HG03175 (cell line): Measurements from ENCODE around the gene STARD3NL.
"Not testable (repeated sequence)": the region's sequence is repeated elsewhere in the genome, so short reads cannot be mapped to it uniquely, and the experiment has no call there.

ENCODE experiments used
- ATAC-seq: cut with Tn5 transposase; IDR thresholded peaks from one replicate; pipeline ENCODE4 v1.9.1; 2021; ENCODE audit warnings: mild to moderate bottlenecking, moderate library complexity; ENCODE audit not compliant: unreplicated experiment

Gene STARD3NL, protein sequence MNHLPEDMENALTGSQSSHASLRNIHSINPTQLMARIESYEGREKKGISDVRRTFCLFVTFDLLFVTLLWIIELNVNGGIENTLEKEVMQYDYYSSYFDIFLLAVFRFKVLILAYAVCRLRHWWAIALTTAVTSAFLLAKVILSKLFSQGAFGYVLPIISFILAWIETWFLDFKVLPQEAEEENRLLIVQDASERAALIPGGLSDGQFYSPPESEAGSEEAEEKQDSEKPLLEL

DNA sequence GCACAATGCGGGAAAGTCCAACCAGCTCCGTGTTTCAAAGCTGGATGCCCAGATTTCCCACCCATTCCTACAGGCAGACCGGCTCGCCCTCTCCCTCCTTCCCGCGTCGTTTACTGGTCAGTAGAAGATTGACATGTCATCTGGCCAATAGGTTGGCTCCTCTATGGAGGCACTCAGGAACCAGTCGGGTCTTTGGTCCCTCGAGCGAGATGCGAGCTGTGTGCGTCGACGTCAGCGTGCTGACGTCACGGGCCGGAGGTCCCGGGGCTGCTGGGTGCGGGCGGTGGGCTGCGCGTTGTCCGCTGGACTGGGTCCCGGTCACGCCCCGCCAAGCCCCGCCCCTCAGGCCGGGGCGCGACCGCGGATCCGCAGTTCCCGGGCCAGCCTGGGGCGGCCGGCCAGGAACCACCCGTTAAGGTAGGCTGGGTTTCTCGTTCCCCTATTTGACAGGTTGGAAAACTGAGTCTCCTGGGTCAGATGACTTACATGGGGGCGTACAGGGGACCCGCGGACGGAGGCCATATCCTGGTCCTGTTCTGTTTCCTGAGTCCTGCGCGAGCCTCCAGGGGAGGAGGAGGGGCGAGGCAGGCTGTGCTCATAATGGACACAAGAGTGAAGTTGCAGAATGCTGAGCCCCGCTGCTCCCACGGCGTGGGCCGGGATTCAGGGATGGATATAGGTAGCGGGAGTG is at the start of gene STARD3NL:
Gene STARD3NL (plus strand): TSS at position 242 of the 691 bp plus-strand sequence. CDS start 29,260 bp downstream, outside the sequence.
- ATAC-seq: peak; percentile 99

DNA sequence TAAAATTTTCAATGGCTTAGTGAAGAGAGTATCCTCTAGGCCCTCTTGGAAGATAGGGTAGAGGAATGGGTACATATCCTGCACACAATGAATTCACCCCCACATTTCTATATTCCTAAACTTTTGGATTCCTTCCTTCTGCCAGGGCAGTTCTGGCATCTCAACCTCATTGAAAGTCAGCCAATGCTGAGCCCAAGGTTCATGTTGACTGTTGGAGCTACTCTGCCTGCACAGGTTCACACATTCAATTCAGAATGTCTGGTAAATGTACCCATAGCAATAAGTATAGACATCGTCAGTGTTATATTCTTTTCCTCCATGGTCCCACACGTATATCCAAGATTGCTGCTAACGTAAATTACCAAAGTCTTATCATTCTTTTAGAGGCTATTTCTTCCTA is 48.9 kb upstream of the STARD3NL start:
- no peak for ATAC-seq

DNA sequence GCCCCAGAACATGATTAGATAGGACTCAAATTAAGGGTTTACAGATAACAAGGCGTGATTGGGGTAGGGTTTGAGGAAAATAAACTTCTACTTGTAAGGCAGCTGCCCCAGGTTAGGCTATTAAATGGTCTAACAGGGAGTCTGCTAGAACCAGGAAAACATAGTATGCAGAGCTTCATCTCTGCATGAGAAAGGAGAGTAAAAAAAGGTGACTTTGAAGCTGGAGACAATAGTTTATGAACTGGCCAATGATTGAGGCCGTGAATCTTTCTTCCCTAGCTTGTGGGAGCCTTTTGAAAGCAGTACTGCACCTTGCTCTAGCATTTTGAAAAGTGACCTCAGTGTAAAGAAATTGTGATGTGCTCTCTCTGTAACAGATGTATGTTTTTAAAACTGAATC is 48.5 kb upstream of the STARD3NL start:
- no peak for ATAC-seq

DNA sequence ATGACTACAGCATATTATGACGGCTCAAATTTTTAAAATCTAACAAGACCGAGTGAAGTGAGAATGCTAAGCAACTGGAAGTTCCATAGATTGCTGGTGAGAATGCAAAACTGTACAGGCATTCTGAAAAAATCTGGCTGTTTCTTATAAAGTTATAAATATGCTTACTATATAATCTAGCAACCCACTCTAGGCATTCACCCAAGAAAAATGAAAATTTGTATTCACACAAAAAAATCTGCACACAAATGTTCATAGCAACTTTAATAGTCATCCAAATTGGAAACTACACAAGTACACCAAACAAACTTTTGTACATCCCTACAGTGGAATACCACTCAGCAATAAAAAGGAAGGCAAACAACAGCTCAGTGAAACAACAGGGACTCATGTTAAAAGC is 39.9 kb upstream of the STARD3NL start:
- no peak for ATAC-seq

DNA sequence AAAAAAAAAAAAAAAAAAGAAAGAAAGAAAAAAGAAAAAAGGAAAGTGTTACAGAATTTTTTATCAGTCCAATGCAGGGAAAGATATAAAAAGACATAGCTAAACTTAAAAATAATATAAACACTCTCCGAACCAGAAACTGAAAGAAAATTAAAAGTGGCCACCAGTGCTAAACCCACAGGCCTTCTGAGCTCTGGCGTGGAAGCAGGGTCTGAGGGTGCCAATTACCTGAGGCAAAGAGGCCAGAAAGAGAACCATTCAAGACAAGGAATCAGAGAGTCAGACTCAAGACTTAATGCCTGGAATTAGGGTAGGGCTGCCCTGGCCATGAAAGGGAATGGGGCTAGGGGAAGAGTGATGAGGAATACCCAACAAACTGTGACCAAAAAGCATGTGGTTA is 36.9 kb upstream of the STARD3NL start:
- no peak for ATAC-seq

DNA sequence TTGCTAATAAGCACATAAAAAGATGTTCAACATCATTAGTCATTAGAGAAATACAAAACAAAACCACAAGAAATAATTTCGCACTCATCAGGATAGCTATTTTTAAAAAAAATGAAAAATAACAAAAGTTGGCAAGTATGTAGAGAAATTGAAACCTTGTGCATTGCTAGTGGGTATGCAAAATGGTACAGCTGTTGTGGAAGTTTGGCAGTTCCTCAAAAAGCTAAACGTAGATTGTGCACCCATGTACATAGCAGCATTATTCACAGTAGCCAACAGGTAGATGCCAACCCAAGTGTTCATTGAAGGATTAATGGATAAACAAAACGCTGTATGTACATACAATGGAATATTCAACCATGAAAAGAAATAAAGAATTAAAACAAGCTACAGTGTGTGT is 35.3 kb upstream of the STARD3NL start:
- peak; percentile 83 for ATAC-seq

DNA sequence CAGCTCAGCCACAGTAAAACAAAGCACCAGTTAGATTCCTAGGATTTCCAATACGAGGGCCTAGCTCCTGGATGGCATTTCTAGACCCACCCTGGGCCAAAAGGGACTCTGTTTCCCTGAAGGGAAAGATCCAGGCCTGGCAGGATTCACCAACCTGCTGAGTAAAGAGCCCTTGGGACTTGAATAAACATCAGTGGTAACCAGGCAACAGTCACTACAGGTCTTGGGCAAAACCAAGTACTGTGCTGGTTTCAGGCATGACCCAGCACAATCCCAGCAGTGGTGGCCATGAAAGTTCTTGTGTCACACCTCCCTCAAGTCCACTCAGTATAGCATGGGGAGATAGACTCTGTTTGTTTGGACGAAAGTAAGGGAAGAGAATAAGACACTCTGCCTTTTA is 31.0 kb upstream of the STARD3NL start:
- no peak for ATAC-seq

DNA sequence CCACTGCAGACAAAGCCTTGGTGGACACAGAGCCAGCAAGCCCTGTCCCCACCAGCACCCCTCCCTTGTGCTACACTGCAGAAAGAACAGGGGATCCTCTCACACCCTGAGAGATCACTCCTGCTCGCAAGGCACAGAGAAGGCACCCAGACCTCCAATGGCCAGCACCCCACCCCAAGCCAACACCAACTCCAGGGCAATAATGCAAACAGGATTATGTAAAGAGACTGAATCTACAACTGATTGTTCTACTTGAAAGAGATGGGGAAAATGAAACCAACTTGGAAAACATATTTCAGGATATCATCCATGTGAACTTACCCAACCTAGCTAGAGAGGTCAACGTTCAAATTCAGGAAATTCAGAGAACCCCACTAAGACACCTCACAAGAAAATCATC is 26.5 kb upstream of the STARD3NL start:
- ATAC-seq: no peak

DNA sequence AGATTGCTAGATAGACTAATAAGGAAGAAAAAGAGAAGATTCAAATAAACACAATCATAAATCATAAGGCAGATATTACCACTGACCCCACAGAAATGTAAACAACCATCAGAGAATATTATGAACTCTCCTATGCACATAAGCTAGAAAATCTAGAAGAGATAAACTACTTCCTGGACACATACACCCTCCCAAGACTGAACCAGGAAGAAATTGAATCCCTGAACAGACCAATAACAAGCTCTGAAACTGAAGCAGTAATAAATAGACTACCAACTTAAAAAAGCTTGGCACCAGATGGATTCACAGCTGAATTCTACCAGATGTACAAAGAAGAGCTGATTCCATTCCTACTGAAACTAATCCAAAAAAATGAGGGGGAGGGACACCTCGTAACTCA is 24.5 kb upstream of the STARD3NL start:
- ATAC-seq: no peak

DNA sequence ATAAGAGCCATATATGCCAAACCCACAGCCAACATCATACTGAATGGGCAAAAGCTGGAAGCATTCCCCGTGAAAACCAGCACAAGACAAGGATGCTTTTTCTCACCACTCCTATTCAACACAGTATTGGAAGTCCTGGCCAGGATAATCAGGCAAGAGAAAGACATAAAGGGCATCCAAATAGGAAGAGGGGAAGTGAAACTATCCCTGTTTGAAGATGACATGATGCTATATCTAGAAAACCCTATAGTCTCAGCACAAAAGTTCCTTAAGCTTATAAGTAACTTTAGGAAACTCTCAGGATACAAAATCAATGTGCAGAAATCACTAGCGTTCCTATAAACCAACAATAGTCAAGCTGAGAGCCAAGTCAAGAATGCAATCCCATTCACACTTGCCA is 23.8 kb upstream of the STARD3NL start:
- ATAC-seq: no peak

DNA sequence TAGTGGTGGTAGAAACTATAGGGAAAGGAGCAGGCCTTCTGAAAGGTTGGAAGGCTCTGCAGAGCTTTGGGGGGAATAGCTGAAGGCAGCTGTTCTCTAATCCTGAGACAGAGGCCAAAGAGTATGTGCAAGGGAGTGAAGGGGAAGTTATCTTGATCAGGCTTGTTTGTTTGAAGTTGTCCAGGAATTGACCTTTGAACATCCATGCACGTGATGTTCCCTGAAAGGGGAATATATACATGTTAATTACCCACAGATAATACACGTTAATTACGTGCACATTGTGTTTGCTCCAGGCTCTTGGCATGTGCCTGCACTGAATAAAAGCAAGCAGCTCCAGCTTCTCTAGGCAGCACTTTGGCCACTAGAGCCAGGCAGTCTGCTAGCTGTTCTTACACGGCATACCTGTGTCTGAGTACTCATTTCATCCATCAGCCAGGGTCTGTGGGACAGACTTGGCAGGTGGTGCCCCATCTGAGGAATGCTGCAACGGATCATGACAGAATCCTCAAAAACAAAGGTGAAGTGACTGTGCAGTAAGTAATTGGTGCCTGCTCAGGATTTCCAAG is 18.0 kb upstream of the STARD3NL start:
- ATAC-seq: no peak

DNA sequence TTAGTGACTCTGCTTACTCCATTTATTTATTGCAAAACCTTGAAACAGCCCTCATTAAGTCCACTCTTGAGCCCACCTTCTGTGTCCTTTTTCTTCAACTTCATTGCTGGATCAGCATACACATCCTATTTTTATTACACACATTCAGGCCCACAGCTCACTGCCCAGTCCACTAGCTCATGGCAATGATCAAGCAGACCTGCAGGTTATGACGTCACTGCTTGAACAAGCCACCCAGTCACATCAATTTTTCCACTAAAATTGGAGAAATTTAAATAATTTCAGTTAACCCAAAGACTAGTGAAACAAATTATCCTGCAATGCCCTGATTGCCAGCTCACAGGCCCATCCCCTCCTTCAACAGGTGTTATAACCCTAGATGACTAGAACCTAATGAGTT is 16.0 kb upstream of the STARD3NL start:
- no peak for ATAC-seq

DNA sequence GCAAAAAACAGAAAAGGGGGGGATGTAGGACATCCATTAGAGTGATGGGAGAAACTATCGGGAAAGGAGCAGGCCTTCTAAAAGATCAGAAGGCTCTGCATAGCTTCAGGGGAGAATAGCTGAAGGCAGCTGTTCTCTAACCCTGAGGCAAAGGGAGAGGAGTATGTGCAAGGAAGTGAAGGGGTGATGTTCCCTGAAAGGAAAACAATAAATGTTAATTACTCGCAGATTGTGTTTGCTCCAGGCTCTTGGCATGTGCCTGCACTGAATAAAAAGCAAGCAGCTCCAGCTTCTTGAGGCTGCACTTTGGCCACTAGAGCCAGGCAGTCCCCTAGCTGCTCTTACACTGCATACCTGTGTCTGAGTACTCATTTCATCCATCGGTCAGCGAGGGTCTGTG is 14.4 kb upstream of the STARD3NL start:
- no peak for ATAC-seq

DNA sequence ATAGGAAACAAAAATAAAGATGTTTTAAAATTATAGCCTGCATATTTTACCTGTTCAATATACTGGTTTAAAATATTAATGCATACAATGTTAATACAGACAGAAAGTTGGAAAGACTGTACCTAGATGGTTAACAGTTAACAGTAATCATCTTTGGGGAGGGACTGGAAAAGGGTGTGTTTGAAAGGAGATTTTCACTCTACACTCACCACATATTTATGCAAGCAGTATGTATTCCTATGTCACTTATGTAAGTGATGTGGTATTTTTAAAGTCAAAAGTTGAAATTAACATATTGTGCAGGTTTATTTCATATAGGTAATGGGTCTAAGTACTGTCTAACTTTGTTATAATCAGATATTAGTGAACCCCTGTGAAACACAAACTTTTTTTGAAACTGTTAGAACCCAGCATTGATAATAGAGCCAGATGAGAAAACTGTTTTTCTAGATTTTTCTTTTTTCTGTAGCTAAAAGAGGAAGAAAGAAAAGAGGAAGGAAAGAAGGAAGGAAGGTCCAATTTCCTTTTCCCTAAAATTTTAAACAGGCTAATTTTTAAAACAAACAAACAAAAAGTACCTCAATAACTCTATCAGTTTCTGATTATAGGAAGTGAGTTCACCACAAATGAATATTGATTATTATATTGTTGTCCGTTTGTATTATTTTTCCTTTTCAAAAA is 9.0 kb upstream of the STARD3NL start:
- no peak for ATAC-seq

DNA sequence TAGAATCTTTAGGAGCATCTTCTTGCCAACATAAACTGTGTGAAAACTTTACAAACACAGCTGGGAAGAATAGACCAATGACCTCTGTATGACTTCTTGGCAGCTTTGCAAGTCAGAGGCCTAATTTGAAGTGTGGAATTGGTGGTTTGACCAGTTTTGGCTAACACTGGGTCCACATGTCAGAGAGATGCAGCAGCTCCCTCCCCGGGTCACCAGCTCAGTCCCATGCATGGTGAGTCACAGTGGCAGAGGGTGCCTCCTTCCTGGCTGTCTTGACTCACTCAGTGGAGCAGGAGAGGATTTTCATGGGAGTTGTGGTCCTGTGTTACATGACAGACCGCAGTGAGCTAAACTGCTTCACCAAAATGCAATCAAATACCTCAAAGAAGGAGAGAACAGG is 8.2 kb upstream of the STARD3NL start:
- ATAC-seq: peak; percentile 68

DNA sequence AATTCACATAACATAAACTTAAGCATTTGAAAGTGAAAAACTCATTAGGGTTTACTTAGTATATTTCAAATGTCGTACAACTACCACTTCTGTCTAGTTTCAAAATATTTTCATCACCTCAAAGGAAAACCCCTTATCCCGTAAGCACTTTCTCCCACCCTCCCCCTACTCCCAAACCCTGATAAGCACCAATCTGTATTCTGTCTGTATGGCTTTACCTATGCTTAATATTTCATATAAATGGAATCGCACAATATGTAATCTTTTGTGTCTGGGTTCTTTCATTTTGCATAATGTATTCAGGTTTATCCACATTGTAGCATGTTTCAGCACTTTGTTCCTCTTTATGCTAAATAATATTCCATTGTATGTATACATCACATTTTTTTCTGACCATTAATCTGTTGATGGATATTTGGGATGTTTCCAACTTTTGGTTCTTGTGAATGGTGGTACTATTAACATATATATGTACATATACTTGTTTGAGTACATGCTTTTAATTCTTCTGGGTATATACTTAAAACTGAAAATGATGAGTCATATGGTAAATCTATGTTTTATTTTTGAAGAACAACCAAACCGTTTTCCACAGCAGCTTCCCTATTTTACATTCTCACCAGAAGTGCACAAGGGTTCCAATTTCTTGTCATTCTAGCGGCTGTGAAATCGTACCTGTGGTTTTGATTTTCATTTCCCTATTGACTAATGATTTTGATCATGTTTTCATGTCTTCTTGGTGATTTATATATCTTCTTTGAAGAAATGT is 6.2 kb upstream of the STARD3NL start:
- peak; percentile 75 for ATAC-seq

DNA sequence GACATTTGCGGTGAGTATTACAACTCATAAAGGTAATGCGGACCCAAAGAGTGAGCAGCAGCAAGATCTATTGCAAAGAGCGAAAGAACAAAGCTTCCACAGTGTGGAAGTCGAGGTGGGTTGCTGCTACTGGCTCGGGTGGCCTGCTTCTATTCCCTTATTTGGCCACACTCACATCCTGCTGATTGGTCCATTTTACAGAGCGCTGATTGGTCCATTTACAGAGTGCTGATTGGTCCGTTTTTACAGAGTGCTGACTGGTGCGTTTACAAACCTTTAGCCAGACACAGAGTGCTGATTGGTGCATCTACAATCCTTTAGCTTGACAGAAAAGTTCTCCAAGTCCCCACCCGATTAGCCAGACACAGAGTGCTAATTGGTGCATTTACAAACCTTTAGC is 2.5 kb upstream of the STARD3NL start:
- not testable (repeated sequence) for ATAC-seq

DNA sequence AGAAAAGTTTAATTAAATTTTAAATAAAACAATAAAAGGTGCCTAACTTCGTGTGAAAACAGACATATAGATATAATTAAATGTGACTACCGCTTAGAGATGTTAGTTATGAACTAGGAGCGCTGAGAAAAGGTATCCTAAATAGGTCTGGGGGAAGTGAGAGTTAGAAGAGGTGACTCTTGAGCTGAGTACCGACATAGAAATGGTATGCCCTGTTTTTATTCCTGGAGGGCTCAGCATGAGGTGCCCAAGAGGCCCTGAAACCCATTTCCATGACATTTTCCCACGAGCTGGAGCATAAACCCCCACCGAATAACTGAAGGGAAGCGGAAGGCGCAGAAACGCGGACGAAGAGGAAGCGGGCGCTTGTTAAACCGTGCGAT is 433 bp upstream of the STARD3NL start:
- peak; percentile 9 for ATAC-seq

DNA sequence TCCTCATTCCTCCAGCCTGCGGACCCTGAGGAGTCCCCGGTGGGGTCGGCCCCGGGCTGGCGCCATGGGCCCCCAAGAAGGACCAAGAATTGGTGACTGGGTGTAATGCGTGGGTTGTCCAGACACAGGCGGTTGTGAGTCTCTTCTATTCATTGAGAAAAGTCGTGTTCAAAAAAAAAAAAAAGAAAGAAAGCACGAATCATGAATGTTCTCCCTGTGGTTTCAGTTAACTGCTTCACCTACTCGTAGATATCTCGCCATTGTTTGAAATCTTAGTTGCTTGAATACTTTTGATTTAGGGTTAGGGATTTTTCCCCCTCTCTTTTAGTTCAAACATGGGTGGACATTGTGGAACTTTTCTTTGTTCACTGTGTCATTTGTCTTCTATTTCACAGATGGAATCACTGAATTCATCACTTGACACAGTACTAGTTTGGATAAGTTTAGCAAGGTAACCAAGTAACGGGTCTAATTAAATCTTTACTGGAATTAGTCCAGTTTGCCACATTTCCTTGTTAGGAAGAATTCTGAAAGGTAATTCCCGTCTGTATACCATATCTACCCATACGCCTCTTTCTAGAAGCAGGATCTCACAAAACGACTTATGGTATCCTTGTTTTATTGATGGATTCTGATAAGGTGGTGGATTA is 775 bp downstream of the STARD3NL start:
- peak; percentile 44 for ATAC-seq

DNA sequence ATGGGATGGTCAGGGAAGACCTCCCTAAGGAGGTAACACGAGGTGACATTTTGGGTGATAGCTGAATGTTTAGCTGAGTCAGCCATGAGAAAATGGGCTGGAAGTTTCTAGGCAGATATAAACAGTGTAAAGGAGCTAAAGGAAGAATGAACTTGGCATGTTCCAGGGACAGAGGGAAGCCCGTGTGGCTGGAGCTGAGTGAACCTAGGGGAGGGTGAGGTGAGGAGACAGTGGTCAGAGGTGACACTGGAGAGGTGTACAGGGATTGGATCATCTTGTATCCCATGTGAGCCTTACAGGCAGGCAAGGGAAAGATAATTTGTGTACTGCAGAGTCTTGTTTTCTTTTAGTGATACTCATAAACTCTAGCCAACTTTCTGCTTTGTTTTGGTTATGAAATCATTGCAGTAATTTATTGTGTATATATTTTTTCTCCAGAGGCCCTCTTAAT is 1.8 kb downstream of the STARD3NL start:
- no peak for ATAC-seq

DNA sequence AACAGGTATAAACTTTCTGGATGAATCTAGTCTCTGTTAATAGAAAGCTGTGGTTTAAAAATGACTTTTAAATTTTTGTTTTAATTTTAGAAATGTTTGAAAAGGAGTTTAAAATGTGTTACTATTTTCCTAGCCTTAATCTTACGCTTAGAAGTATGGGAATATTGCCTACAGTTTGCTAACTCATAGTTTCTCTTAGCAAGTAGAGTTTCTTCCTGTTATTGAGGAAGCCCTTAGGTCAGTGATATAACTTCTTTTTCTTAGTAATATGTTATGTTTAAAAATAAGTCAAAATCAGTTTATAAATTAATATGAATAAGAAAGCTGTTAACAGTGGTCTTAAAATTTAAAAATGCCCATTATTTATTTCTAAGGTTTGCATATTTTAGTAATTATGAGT is 3.1 kb downstream of the STARD3NL start:
- ATAC-seq: no peak
